Ammon's horn (tissue), 1 donor: ENCODE results near the gene TMPRSS2.

ENCODE experiments used
- DNase-seq: peaks from one replicate; pipeline ENCODE4 v3.0.0-alpha.2; 2016; ENCODE audit warnings: low spot score

The TMPRSS2 gene

GRCh38 chr21:41509733-41510132 lies 1.8 kb upstream of the TMPRSS2 start:
- no peak for DNase-seq

GRCh38 chr21:41509145-41509496 lies 1.2 kb upstream of the TMPRSS2 start:
- no peak for DNase-seq

GRCh38 chr21:41508415-41509144 lies 622 bp upstream of the TMPRSS2 start:
- no peak for DNase-seq

GRCh38 chr21:41506611-41507520 lies 1.1 kb downstream of the TMPRSS2 start:
- DNase-seq = no peak

GRCh38 chr21:41506005-41506594 lies 1.9 kb downstream of the TMPRSS2 start:
- no peak for DNase-seq

- DNase-seq = no peak
Measured at GRCh38 chr21:41504030-41504429, 3.9 kb downstream of the TMPRSS2 start.

- no peak for DNase-seq
Measured at GRCh38 chr21:41503331-41503730, 4.6 kb downstream of the TMPRSS2 start.

- no peak for DNase-seq
Measured at GRCh38 chr21:41501919-41502318, 6.0 kb downstream of the TMPRSS2 start.

GRCh38 chr21:41500931-41501381 lies 7.0 kb downstream of the TMPRSS2 start:
- no peak for DNase-seq

GRCh38 chr21:41500363-41500762 lies 7.6 kb downstream of the TMPRSS2 start:
- no peak for DNase-seq

GRCh38 chr21:41499920-41500319 lies 8.0 kb downstream of the TMPRSS2 start:
- no peak for DNase-seq

- no peak for DNase-seq
Measured at GRCh38 chr21:41497788-41498187, 10.2 kb downstream of the TMPRSS2 start.

- no peak for DNase-seq
Measured at GRCh38 chr21:41497008-41497407, 10.9 kb downstream of the TMPRSS2 start.

- no peak for DNase-seq
Measured at GRCh38 chr21:41494242-41494641, 13.7 kb downstream of the TMPRSS2 start.

GRCh38 chr21:41491412-41491811 lies 16.5 kb downstream of the TMPRSS2 start:
- DNase-seq = no peak

GRCh38 chr21:41490330-41490729 lies 17.6 kb downstream of the TMPRSS2 start:
- no peak for DNase-seq

GRCh38 chr21:41489329-41489728 lies 18.6 kb downstream of the TMPRSS2 start:
- no peak for DNase-seq

- no peak for DNase-seq
Measured at GRCh38 chr21:41488080-41488479, 19.9 kb downstream of the TMPRSS2 start.

- no peak for DNase-seq
Measured at GRCh38 chr21:41487082-41487481, 20.9 kb downstream of the TMPRSS2 start.

GRCh38 chr21:41483973-41484372 lies 24.0 kb downstream of the TMPRSS2 start:
- no peak for DNase-seq

GRCh38 chr21:41483415-41483814 lies 24.5 kb downstream of the TMPRSS2 start:
- no peak for DNase-seq

GRCh38 chr21:41482980-41483379 lies 25.0 kb downstream of the TMPRSS2 start:
- no peak for DNase-seq

GRCh38 chr21:41482301-41482700 lies 25.7 kb downstream of the TMPRSS2 start:
- DNase-seq = no peak
